HG03520 (cell line): Measurements from ENCODE around the gene TBX5.

ENCODE experiments used
- ATAC-seq: cut with Tn5 transposase; IDR thresholded peaks from one replicate; pipeline ENCODE4 v1.9.1; 2021; ENCODE audit warnings: mild to moderate bottlenecking, moderate library complexity; ENCODE audit not compliant: unreplicated experiment

TBX5 gene

DNA sequence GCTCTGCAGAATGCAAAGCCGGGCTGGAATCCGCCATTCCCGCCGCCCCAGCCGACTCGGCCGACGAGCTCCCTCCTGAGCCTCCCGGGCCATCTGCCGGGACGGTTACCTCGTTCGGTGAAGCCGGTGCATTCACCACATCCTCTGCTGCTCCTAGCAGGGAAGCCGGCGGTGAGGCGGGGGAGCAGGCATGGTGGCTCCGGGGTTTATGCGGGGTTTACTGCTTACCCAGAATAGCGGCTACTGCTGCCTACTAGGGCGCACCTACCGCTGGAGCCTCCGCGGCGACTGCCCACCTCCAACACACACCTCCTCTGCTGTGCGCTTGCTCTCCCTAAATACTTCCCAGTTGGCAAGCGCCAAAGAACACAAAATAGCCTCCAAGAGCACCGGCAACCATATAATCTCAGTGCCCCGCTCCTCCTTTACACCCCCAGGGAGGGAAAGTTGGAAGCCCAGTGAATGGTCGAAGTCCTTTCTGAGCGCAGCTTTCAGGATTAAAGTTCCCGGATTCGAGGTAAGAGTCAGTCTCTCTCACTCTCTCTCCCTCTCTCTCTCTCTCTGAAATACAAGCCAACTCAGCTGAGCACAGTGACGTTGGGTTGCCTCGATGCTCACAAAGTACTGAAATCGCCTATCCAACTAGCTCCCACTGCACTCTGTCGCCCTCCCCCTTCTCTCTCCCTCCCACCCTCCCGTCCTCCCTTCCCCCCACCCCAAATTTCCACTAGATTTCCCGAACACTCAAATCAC lies at the start of gene TBX5:
Gene TBX5 (minus strand): TSS at position 626 of the 753 bp plus-strand sequence. CDS start 2,246 bp downstream, outside the sequence.
- no peak for ATAC-seq

DNA sequence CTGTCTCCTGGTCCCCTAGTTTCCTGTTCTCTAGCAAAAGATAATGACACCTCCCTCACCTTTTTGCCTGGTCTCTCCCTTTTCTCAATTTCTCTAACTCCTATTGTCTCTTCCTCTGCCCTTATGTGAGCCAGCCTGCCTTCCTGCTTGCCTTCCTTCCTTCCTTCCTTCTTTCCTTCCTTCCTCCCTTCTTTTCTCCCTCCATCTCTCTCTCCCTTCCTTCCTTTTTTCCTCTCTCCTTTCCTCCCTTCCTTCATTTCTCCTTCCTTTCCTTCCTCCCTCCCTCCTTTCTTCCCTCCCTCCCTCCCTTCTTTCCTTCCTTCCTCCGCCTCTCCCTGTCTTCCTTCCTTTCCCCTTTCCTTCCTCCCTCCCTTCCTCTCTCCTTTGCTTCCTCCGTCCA lies 45.7 kb upstream of the TBX5 start:
- no peak for ATAC-seq

DNA sequence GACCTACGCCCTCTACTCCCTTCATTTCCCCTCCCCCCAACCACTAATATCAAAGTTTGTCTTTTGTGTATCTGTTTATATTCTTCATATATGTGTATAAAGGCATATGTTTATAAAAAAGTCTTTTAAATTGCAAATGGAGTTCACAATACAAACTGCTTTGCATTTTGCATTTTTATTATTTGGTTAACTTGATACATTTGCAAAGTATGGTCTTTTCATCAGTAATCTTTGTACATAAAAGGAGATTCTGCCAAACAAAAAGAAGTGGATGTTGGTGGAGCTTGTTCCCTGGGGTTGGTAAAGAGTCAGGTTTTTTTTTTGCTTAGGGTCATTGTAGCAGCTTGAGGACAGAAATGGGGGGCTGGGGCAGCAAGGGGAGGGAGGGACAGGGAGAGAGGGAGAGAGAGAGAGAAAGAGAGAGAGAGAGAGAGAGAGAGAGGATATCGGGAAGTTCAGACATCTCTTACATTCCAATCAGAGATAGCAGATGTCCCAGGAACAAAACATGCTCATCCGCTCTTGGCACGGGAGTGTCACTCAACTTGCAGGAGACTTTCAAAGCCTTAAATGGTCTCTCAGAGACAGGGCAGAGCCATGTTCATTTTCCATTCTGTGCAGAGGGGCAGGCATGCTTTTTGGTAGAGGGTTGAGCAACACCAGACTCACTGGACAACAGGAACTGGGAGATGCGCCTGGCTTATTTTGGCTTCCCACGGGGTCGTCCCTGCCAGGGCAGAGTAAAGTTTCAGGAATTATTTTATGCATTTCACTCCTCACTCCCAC lies 44.8 kb upstream of the TBX5 start:
- ATAC-seq: no peak

DNA sequence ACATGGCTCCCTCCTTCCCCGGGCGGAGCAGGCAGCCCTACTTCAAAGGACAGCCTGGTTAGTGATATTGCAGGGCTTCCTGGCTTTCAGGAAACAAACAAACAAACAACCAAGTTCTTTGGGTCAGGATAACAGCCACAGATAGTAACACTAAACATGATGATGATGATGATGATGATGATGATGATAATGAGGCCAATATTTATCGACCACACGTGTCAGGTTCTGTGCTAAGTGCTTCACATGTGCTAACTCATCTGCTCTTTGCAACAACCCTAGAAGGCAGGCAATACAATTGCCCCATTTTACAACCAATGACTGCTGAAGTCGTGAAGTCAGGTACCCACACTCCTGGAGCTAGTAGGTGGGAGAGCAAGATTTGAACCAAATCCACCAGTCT lies 44.1 kb upstream of the TBX5 start:
- ATAC-seq: no peak

DNA sequence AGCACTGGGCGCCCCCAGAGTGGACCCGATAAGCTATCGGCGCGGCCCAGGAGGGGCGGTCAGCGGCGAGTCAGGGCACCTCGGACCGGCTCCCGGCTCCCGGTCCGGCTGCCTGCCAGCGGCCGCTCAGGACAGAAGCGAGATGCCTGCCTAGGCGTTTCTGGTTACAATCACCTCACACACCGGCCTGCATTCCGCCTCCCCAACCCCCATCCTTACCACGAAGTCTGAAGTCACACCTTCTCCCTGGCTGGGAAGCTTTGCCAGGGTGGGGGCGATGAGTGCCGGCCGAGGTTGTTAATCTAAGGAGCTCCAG lies 42.6 kb upstream of the TBX5 start:
- no peak for ATAC-seq

DNA sequence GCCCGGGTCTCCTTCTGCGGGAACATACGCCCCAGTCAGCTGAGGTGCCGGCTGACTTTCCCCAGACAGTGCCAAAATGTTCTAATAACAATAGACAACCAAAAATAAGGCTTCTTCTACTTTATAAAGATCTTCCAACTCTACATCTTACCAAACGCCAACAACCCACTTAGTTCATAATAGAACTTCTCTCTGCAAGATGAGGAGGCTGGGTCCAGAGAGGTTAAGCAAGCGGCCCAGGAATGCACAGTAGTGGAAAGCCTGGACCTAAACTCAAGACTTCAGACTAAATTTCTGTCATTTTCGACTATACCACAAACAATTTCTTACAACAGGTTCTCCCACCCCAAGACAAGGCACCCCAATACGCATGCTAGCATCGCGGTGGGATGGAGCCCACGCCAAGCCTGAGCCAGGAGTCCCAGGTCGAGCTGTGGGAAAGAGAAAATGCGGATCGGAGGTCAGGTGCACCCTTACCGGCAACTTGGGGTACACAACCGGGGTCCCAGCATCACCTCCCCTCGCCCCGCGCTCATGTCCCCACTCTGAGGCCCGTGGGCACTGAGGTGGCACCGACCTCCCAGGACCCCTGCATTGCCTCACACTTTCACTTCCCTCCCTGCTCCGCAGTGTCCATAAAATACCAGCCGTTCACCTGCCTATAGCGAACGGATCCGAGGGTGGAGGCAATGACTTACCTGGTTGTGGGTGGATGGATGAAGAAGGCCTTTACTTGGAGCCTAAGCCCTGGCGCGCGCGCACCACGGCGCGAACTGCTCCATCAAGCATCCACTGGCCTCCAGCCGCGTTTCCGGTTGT lies 42.1 kb upstream of the TBX5 start:
- ATAC-seq: no peak

DNA sequence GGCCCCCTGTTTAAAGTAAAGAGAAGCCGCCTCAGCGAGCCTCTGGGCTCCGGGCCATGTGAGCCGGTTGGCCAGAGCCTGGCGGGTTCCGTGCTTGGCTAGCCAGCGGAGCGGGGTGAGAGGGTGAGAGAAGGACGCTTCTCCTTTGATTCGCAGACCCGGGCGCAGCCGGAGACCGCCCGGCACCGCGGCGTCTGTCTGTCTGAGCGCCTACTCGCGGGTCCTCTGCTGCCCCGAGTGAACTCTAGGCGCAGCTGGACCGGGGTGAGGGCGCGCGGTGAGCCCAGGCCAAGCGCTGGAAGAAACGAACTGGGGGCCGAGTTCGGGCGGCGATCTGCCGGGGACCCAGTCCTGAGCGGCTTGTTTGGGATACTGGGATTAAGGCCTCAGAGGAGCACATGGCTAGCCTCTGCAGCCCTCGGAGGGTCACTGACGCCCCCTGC lies 41.4 kb upstream of the TBX5 start:
- no peak for ATAC-seq

DNA sequence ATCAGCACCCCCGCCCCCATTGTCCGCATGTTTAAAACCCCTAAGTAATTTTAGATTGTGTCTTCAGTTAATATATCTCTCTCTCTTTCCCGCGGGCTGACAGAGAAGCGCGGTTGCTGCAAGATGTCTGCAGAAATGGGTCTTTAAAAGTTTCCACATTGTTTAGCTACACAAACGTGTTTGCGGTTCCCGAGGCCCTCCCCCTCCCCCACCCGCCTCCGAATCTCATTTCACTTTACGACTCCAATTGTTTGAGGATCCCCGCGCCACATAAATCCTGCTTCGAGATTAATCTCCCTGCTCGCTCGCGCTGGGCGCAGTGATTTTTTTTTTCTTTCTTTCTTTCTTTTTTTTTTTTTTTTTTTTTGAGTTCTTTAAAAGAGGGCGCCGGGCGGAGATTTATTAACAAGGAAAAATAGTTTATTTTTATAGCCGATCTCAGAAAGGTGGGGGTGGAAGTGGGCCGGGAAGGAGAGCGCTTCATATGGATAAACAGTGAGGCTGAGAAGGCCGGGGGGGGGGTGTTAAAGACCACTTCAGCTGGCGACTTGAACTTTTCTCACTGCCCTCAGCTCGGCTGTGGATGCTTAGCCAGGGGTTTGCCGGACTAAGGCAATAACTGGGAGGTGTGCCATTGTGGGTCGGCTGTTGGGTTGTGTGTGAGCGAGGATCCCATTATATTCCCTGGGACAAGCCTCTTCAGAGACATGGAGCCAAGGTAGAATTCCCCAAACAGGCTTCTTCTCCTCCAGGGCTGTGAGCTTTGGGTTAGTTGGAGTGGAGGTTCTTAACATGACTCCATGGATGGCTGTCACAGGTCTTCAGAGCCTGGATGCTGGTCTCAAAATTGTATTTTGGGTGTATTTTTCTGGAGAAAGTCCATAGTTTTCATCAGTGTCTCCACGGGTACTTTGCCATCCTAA lies 39.7 kb upstream of the TBX5 start:
- no peak for ATAC-seq

DNA sequence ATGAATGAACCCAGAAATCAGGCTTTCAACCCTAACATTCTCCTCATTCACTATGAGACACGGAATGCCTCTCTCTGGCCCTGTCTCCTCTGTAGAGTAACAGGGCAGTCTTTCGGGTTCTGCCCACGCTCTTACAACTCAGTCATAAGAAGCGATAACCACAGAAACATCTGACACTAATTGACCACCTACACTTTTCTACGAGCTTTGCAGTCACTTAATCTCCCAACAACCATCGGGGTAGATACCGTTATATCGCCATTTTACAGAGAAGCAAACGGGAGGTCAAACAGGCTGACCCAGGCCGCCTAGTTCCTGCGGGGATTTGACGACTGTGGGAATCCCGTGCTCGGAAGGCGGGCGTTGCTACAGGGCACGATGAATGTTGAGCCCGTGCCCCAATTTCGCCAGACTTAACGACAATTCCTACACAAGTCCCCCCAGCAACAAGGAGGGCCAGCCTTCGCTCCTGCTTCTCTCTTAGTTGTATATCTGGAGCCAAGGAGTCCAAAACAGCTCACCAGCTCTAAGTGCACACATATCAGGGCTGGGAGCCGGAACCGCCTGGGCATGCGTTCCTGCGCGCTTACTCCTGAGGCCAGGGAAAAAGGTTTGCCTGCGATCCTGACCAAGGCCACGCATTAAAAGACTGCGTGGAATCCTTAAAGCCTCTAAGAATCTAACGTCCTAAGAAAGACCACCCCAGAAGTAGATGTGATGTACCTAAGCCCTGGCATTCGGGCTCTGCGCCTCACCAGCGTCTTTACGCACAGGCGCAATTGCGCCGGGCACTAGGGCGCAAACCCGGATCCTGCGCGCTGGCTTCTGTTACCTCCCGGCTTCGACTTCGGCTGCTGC lies 38.7 kb upstream of the TBX5 start:
- ATAC-seq: no peak

DNA sequence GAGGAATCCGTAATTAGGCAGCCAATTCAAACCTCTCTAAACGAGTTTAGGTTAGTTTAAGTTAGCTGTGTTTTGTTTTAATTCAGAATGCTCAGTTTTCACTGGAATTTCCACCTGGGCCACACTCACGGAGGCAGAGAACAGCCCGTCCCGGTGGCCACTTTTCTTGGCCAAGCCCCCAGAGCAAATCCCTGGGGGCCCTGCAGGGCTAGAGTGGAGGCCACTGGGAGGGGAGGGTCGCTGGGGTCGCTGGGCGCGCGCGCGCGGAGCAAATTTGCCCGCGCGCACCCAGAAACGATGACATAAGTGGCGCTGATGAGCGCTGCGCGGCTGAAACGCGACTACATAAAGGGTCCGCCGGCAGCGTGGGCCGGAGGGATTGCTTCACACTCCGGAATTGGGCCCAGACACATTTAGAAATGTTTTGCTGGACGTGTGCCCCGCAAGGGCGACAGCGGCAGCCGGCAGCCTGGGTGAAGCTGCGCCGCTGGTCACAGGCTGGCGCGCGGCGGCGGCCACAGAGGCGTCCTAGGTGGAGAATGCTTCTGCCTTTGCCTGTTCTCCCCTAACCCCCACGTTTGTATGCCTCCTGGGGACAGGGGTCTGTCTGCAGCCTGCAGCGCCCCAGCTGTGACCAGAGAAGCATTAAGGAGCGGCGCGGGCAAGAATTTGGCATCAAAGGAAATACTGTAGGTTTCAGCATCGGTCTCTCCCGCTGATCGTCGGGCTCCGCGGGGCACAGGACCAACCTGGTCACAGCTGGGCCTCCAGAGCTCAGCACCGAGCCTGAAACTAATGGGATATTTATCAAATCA lies 37.9 kb upstream of the TBX5 start:
- no peak for ATAC-seq

DNA sequence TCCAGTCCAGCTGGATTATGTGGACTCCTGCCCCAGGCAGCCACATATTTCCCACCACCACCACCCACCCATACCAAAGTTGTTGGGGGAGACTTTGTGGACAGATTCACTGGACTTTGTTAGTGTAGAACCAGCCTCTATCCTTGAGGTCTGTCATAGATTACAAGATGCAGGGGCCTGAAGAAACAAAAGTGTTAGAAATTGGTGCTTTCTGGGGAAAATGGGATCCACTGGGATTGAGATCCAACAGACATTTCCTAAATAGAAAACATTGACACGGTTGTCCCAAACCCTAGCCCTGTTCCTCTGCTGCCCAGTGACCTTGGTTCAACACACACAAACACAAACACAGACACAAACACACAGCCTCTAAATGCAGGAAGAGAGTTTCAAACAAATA lies 36.6 kb upstream of the TBX5 start:
- no peak for ATAC-seq

DNA sequence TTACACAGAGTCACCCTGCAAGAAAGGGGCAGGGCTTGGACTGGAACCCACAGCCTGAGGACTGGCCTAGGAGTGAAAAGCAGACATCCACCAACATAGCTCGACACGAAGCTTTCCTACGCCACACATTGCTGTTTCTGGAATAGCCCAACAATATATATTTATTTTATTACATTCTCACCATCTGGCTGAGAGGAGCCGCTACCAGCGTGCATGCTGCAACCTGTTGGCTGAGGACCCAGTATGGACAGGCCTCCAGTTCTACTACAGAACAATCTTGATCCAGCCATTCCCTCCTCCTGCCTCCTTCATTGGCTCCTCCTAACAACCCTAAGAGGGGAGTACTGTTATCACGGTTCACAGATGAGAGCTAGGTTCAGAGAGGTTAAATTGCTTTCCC lies 35.6 kb upstream of the TBX5 start:
- ATAC-seq: no peak

DNA sequence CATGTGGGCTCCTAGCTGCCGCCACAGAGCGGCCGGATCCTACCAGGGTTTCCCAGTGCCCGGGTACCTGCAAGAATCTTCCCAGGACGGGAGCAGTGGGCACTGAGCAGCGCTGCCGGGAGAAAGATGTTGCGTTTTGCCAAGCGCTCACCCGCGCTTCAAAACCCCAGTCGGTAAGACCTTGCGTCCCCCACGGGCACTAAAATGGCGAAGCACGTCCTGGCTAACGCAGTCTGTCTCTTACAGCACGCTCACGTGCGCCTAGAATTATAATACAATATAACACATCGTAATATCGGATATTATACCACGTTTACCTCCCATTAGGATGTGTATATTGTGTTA lies 35.1 kb upstream of the TBX5 start:
- ATAC-seq: no peak

DNA sequence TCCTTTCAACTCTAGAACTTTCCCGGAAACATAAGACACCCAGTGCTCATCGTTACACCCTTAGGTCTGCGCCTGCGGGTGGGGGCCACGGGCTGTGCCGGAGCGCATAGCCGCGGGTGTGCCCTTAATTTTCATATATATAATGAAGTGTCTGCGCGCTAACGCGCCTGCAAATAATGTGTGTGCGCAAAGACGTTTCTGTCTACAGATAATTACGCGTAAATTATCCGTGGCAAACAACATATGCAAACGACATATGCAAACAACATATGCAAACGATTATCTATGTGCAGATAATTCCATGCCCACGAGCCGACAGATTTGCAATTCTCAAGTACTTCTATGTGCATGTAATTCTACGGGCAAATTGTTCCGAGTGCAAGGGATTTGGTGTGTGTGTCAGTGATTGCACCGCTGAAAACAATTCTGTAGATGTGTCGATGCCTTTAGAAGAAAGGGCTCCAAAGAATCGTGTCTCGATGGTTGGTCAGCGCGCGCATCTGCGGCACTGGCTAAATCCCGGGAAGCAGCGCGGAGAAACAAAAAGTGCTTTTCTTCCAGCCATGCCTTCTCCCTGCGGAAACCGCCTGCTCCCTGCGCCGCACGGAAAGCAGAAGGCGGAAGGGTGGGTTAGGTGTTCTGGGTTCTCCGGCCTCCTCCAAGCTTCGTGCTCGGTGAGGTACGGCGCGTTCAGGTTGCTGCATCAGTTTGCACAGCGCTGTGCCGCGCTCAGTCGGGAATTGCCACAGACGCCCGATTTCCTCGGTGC lies 34.5 kb upstream of the TBX5 start:
- ATAC-seq: no peak

DNA sequence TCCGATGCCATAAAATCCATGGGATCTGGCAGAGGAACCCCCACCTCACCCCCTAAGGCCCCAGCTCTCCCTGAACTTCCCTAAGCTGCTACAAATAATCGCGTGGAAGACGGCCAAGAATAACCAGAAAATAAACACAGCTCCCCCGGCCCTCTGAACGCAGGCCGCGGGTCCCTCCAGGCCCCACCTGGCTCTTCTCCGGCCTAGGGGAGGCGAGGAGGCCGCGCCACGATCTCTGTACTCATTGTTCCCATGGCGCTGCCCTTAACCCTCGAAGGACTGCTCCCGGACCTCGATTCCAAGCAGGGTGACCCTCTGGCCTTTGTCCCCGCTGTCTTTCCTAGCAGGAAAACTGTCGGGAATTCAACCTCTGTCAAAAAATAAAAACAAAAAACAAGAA lies 33.9 kb upstream of the TBX5 start:
- no peak for ATAC-seq

DNA sequence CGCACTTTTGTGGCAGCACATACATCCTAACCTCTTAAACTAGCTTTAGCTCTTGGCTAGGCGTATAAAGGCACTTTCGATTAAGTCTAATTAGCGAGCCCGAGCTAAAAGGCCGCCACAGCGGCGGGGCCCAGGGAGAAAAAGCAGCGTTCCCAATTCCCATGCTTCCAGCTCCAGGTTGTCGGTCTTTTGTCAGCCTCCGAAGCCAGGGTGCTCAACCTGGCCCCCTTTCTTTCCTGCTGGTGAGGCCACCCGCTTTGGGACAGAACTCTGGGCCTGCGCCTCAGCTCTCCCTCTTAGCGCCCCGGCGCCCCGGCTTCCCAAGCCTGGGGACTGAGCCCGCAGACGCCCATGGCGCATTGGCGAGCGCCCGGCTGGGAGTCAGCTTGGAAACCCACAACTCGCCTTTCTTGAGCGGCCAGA lies 33.3 kb upstream of the TBX5 start:
- ATAC-seq: no peak

DNA sequence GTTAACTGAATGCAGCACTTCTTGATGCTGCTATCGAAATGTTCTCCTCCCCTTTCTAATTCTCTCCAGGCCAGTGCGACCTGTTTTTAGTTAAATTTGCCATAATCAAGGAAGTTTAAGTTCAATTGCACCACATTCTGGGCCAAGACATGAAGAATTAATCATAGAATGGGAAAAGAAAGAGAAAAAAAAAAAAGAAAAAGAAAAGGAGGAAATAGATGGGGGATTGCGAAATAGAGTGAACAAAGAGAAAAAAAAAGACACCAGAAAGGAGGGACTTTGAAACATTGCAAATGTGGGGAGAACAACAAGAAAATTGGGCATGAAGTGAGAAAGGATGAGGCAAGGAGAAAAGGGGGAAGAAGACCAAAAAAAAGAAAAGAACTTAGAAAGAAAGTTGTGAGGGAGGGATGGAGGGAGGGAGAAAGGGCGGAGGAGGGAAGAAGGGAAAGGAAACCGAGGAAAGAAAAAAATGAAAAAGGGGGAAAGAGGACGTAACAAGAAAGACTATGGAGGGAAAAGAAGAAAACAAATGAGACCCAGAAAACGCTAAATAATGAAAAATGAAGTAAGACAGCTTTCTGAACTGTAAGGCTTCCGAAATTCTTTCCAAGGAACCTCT lies 32.8 kb upstream of the TBX5 start:
- no peak for ATAC-seq

DNA sequence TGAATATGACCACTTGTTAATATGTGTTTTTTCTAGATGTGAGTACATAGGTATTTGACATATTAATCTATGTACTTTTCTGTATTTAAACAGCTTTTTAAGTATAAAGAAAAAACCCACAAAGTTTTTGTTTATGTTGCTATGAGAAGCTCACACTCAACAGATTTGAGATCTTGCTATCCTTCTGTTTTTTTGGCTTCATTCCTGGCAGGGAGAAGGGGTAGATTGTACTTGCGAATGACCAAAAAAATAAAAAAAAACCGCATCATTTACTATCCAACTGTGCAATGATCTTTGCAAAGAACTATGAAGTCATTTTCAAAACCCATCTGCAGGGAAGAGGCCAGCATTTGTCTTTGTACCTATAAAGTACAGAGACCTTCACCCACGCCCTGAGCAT lies 28.4 kb upstream of the TBX5 start:
- ATAC-seq: no peak
